ENCODE measurements around the gene SPATA7. TPM values are rescaled to one million over a fixed set of nuclear protein-coding genes. Genes with fewer than 3 reads are reported as not detected.
A peak's percentile ranks its signal among the peaks of the same experiment; 100 is the strongest.

SPATA7 gene
- total and polyA plus RNA-seq, 9 of the 15 experiments (the other 6 are each of a cell fraction or from before 2014, with no cell fraction given) = 0.80 to 3.3 (median 2.5) TPM

GRCh38 chr14:88385212-88386101, at the start of gene SPATA7 (continued):
- peak; percentile 94 for TF ChIP-seq HNRNPLL (IDR thresholded peaks at IDR 0.05; ENCODE audit: low read depth, low read length, poor library complexity, severe bottlenecking)
- no peak for TF ChIP-seq ZNF280B (CRISPR knock-in tag; IDR thresholded peaks at IDR 0.05)
- TF ChIP-seq CTCF (IDR thresholded peaks at IDR 0.05 in 2 of 3, conservative IDR thresholded peaks at IDR 0.05 in 1 of 3; ENCODE audit: insufficient read depth in 2 of 3, low read depth in 1 of 3, low read length in 3 of 3) = 0 out of 6 replicates have a peak, but pooled peaks of 1 of the 3 experiments have one; percentile 7
- TF ChIP-seq ZNF184 (CRISPR knock-in tag; IDR thresholded peaks at IDR 0.05) = no peak
- TF ChIP-seq CREB1 (IDR thresholded peaks at IDR 0.05) = peak; percentile 96
- TF ChIP-seq CREB1 (CRISPR knock-in tag; IDR thresholded peaks at IDR 0.05) = peak; percentile 94
- 0 out of 2 replicates have a peak, but pooled peaks have one; percentile 36 for TF ChIP-seq MXI1 (IDR thresholded peaks at IDR 0.05; ENCODE audit: low read depth, low read length)
- TF ChIP-seq TRIM24 (IDR thresholded peaks at IDR 0.05) = no peak
- peak; percentile 85; the same call in 1 of the 2 replicates for TF ChIP-seq PHF8 (IDR thresholded peaks at IDR 0.05; ENCODE audit: borderline replicate concordance, low read length)
- no peak for TF ChIP-seq ZNF766 (CRISPR knock-in tag; conservative IDR thresholded peaks at IDR 0.05)
- no peak for TF ChIP-seq IRF9 (tag; IDR thresholded peaks at IDR 0.05)
- TF ChIP-seq MAZ (CRISPR knock-in tag; conservative IDR thresholded peaks at IDR 0.05 in 1 of 2, IDR thresholded peaks at IDR 0.05 in 1 of 2) = peak; percentile 31 to 41; a peak in 3 of 4 replicates
- TF ChIP-seq MCM5 (IDR thresholded peaks at IDR 0.05; ENCODE audit: low read depth) = no peak
- no peak for TF ChIP-seq ZNF23 (CRISPR knock-in tag; IDR thresholded peaks at IDR 0.05)
- peak; percentile 74 for TF ChIP-seq KDM5B (IDR thresholded peaks at IDR 0.05; ENCODE audit: insufficient replicate concordance, low read depth, low read length)
- TF ChIP-seq TEAD1 (CRISPR knock-in tag; IDR thresholded peaks at IDR 0.05) = 0 out of 4 replicates have a peak, but pooled peaks of 1 of the 2 experiments have one; percentile 28
- TF ChIP-seq HBP1 (CRISPR knock-in tag; IDR thresholded peaks at IDR 0.05) = no peak
- TF ChIP-seq ATF1 (CRISPR knock-in tag; IDR thresholded peaks at IDR 0.05) = peak; percentile 89
- peak; percentile 98 for TF ChIP-seq ATF1 (tag; IDR thresholded peaks at IDR 0.05)
